GM18951 (cell line): ENCODE measurements around the gene CMC4.

Experiments
- POLR2A ChIP-seq: IDR thresholded peaks from 4 replicates; pipeline ENCODE4 v1.6.1; 2011; ENCODE audit warnings: mild to moderate bottlenecking; ENCODE audit not compliant: insufficient read length, insufficient read depth; ENCODE audit errors: extremely low read depth
- in situ Hi-C: fragments of 300-500 bp; cut with MboI; formaldehyde crosslinking; loops from one replicate; pipeline ENCODE4 v1.12.0; 2022; ENCODE audit warnings: low sequenced_read_pairs, mixed read lengths, inconsistent platforms; ENCODE audit not compliant: unreplicated experiment

The CMC4 gene, protein sequence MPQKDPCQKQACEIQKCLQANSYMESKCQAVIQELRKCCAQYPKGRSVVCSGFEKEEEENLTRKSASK

GRCh38 chrX:155070975-155071693 is at the start of gene CMC4, which contains the start of the genes BRCC3 and MTCP1:
TSS of gene CMC4 (minus strand) at chrX:155071136. CDS start at chrX:155064023, 7,113 bp downstream.
TSS of gene BRCC3 (plus strand) at chrX:155071508. CDS start at chrX:155071528, 20 bp downstream.
TSS of gene MTCP1 (minus strand) at chrX:155071136. CDS start at chrX:155066010, 5,126 bp downstream.
- in situ Hi-C loops, result no loop called here
- peak; percentile 74 for TF ChIP-seq POLR2A

GRCh38 chrX:155115174-155115819 is 44.4 kb upstream of the CMC4 start:
- TF ChIP-seq POLR2A, result no peak
- in situ Hi-C loops, result no loop called here

DNA sequence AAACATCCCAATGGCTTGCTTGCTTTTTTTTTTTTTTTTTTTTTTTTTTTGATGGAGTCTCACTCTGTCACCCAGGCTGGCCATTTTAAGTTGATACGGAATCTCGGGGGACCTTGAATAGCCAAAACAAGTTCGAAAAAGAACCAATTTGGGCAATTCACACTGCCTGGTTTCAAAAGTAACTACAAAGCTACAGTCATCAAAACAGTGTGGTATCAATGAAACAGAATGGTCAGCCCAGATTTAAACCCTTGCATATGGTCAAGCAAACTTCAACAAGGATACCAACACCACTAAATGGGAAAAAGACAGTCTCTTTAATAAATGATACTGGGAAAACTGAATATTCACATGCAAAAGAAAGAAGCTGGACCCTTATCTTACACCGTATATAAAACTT is 42.2 kb upstream of the CMC4 start:
- TF ChIP-seq POLR2A, result no peak
- in situ Hi-C loops, result no loop called here

DNA sequence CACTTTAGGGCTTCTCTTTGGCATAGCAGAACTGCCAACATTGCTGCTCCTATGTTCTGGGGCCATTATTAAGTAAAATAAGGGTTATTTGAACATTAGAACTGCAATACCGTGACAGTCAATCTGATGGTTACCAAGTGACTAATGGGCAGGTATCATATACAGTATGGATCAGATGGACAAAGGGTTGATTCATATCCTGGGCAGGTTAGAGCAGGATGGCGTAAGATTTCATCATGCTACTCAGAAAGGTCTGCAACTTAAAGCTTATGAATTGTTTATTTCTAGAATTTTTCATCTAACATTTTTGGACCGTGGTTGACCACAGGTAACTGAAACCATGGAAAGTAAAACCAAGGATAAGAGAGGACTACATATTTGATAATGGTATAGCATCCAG is 41.2 kb upstream of the CMC4 start:
- TF ChIP-seq POLR2A, result no peak
- in situ Hi-C loops, result no loop called here

- in situ Hi-C loops, result no loop called here
- no peak for TF ChIP-seq POLR2A
Observed at GRCh38 chrX:155108427-155108826, 37.5 kb upstream of the CMC4 start.

DNA sequence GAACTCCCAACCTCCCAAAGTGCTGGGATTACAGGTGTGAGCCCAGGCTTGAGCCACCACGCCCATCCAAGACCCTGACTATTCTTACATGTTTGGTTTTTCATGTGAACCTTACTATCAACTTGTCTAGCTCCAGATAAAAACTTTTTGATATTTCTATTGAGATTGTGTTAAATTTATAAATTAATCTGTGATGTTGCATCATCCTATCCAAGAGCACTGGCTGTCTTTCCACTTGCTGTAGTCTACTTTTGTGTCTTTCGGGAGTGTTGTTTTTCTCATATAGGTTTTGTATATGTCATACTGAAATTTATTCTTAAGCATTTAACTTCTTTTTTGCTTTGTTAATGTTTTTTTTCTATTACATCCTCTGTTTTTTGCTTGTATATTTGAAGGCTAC is 35.0 kb upstream of the CMC4 start:
- in situ Hi-C loops, result no loop called here
- TF ChIP-seq POLR2A, result no peak

DNA sequence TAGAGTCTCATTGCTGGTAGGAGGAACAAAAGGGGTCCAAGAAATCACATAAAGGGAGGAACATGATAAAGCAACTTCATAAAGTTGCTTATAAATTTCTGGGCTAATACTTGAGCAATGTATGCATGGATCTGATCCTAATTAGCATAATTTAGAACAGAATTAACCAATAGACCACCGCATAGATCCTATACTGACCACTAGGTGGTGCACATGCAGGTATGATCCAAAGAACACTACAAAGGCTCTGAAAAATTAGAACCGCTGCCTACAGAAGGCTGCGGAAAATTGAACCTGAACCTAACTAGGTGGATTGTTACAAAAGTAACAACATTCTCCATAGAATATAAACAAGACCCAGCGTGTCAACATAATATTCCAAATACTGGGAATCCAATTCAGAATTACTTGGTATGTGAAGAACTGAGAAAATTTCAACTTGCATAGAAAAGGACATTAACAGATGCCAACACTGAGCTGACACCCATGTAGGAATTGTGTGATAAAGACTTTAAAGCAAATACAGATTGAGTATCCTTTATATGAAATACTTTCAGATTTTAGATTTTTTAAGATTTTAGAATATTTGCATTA is 23.6 kb upstream of the CMC4 start:
- in situ Hi-C loops, result no loop called here
- no peak for TF ChIP-seq POLR2A

GRCh38 chrX:155086961-155087735 is 16.2 kb upstream of the CMC4 start:
- in situ Hi-C loops, result no loop called here
- no peak for TF ChIP-seq POLR2A

GRCh38 chrX:155086202-155086840 is 15.4 kb upstream of the CMC4 start:
- in situ Hi-C loops, result no loop called here
- no peak for TF ChIP-seq POLR2A

DNA sequence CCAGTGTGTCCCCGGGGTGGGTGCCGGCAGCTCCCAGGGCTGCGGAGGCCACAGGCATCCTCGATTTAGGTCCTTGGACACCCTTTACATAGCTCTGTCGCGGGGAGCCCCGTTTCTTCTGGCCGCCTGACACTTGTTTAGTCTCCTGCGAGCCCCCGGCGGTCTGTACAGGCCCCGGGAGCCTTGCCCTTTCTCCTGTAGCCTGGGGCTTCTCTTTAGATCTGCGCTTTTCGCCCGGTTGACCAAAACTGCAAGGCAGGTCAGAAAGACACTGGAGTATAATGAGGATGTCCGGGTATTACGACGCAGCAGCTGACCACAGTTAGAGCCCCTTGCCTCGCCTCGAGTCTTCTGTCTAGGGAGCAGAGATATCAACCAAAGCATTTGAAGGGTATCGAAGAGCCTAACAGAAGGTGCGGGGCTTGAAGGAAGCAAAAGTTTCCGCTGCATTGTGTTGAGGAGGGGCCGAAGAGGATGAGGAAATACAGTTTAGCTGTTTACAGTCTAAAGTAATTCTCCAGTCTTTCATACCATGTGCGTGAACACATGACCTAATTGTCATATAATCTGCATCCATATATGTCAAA is 851 bp upstream of the CMC4 start:
- in situ Hi-C loops, result no loop called here

DNA sequence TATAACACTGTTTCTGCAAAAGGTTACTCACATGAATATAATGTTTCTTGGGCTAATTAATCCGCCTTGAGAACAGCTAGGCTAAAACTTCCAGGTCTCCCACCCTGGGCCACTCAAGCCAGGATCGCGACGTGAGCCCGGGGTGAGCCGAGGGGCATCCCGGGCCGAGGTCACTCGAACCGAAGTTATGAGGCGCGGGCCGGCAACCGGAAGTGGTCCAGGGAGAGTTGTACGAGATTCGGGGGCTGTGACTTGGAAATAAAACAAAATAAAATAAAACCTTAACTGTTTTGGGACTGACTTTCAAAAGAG is 317 bp downstream of the CMC4 start:
- in situ Hi-C loops, result no loop called here
- TF ChIP-seq POLR2A, result no peak

More for the DNA sequence above, 851 bp upstream of the CMC4 start:
- no peak for TF ChIP-seq POLR2A

DNA sequence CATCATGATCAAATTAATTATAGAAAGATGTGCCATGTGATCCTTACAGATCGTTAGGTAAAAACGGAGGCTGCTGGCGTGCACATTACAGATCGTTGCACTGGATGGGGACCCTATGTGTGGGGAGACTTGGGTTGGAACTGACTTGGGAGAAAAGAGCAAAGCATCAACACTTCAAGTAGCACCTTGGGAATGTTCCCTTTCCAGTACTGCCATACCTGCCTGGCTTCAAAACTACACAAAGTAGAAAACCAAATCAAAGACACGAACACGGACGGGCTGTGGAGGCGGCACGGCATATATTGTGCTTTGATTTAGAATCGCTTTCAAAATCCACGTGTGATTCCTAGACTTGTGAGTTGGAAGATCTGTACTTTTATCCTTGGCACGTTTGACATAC is 898 bp downstream of the CMC4 start:
- TF ChIP-seq POLR2A, result no peak
- in situ Hi-C loops, result no loop called here
